PFSK-1 (cell line): ENCODE results near the gene OMP.

Experiments
- FOXP2 ChIP-seq: optimal IDR thresholded peaks from 2 replicates; pipeline ENCODE3; 2011; ENCODE audit warnings: borderline replicate concordance, control low read depth, inconsistent platforms; ENCODE audit not compliant: insufficient read depth; ENCODE audit errors: extremely low read length, extremely low read depth
- POLR2AphosphoS5 ChIP-seq: IDR thresholded peaks from 2 replicates; pipeline ENCODE4 v1.6.1; 2012; ENCODE audit warnings: low read depth, mild to moderate bottlenecking, control low read depth, low read length, moderate library complexity
- SIN3A ChIP-seq: IDR thresholded peaks from 2 replicates; pipeline ENCODE4 v1.6.1; 2012; ENCODE audit warnings: mild to moderate bottlenecking, low read length, moderate library complexity, borderline replicate concordance; ENCODE audit not compliant: insufficient read depth
- TAF1 ChIP-seq: IDR thresholded peaks from 2 replicates; pipeline ENCODE4 v1.6.1; 2012; ENCODE audit warnings: low read length, control low read depth, borderline replicate concordance; ENCODE audit not compliant: insufficient read depth
- TF ChIP-seq, protein P1 (sequence below), 2 experiments: IDR thresholded peaks; 2 replicates each; pipeline versions ENCODE4 v1.6.1 to v1.8.0; 2011 to 2012; ENCODE audit warnings: low read depth in 2 of 2, low read length in 2 of 2, control low read depth in 1 of 2, inconsistent platforms in 1 of 2, mild to moderate bottlenecking in 1 of 2, moderate library complexity in 1 of 2; ENCODE audit not compliant: insufficient read depth in 1 of 2

DNA sequence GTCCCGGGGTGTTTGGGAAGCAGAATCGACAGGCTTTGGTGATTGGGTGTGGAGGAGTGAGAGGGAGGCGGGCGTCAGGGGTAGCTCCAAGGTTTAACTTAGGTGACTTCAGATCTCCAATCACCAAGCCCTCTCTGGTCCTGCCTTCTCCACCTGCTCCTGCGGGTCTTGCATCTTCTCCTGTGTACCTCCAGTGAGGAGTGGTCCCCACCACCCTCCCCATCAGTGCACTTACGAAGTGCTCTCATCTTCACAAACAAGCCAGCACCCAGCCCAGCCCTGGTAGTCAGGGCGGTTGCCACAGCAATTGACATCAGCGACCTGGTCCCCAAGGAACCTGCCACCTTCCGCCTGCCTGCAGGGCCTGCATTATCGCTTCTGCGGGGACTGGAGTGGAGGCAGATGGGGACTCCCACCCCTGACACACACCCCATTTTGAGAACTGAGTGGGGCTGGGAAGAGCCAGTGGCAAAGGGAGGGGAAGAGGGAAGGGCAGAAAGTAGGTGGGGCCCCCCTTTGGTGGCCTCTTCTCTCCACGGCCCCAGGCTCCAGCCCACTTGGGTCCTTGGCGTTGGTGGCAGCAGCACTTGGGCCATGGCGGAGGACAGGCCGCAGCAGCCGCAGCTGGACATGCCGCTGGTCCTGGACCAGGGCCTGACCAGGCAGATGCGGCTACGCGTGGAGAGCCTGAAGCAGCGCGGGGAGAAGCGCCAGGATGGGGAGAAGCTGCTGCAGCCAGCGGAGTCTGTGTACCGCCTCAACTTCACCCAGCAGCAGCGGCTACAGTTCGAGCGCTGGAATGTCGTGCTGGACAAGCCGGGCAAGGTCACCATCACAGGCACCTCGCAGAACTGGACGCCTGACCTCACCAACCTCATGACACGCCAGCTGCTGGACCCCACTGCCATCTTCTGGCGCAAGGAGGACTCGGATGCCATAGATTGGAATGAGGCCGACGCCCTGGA, at the start of gene OMP:
- no peak for TF ChIP-seq SIN3A
- TF ChIP-seq, protein P1, sequence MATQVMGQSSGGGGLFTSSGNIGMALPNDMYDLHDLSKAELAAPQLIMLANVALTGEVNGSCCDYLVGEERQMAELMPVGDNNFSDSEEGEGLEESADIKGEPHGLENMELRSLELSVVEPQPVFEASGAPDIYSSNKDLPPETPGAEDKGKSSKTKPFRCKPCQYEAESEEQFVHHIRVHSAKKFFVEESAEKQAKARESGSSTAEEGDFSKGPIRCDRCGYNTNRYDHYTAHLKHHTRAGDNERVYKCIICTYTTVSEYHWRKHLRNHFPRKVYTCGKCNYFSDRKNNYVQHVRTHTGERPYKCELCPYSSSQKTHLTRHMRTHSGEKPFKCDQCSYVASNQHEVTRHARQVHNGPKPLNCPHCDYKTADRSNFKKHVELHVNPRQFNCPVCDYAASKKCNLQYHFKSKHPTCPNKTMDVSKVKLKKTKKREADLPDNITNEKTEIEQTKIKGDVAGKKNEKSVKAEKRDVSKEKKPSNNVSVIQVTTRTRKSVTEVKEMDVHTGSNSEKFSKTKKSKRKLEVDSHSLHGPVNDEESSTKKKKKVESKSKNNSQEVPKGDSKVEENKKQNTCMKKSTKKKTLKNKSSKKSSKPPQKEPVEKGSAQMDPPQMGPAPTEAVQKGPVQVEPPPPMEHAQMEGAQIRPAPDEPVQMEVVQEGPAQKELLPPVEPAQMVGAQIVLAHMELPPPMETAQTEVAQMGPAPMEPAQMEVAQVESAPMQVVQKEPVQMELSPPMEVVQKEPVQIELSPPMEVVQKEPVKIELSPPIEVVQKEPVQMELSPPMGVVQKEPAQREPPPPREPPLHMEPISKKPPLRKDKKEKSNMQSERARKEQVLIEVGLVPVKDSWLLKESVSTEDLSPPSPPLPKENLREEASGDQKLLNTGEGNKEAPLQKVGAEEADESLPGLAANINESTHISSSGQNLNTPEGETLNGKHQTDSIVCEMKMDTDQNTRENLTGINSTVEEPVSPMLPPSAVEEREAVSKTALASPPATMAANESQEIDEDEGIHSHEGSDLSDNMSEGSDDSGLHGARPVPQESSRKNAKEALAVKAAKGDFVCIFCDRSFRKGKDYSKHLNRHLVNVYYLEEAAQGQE (IDR thresholded peaks at IDR 0.05; ENCODE audit: insufficient read depth in 1 of 2, low read depth in 2 of 2, low read length in 2 of 2) = no peak
- TF ChIP-seq TAF1 = no peak
- no peak for TF ChIP-seq POLR2AphosphoS5
- no peak for TF ChIP-seq FOXP2
